HCT116 (cell line): ENCODE data around the gene BRD4. TPM values are rescaled to one million over a fixed set of nuclear protein-coding genes. Genes with fewer than 3 reads are reported as not detected.

Experiments
- ATAC-seq: fragments of 200-7000 bp; cut with Tn5 transposase; 2 replicates; pipeline ENCODE4 v1.9.1; 2020; ENCODE audit warnings: mild to moderate bottlenecking, moderate library complexity
- BruUV-seq: library from RNA; stranded (reverse); fragments of 400-500 nt; replicated peaks from 2 replicates; lab custom pipeline; 2021; lab: Mats Ljungman, UMichigan
- CTCF ChIA-PET: fragments of 300-600 bp; sonication (Branson Sonifier 250); formaldehyde crosslinking; loops from one replicate; lab custom pipeline; 2021; ENCODE audit warnings: antibody characterized with exemption; lab: Charles Lee
- POLR2A ChIA-PET: fragments of 300-600, 350-600 bp; sonication (Branson Sonifier 250); formaldehyde crosslinking; loops from one replicate; lab custom pipeline; 2021; ENCODE audit warnings: antibody characterized with exemption; lab: Charles Lee
- RAD21 ChIA-PET, 2 experiments: fragments of 300-600 bp; sonication (Branson Sonifier 250); formaldehyde crosslinking; loops; one replicate each; lab custom pipeline; 2023; ENCODE audit warnings: low total read pairs in 2 of 2; ENCODE audit not compliant: uncharacterized antibody in 2 of 2, unreplicated experiment in 2 of 2, low non-redundant PET in 1 of 2; lab: Charles Lee
- DNase-seq: peaks from one replicate; pipeline ENCODE4 v3.0.0-alpha.2; 2010; ENCODE audit warnings: low read depth, low spot score
- H2AFZ ChIP-seq: fragments of 200-600 bp; shearing (Covaris generic), sonication (generic); 2 replicates; pipeline ENCODE4 v1.6.1; 2017; ENCODE audit warnings: low read depth, mixed run types, mixed read lengths, antibody characterized with exemption, low read length; ENCODE audit not compliant: poor library complexity, severe bottlenecking
- H3K27ac ChIP-seq: 2 replicates; pipeline ENCODE4 v1.5.1; 2012; ENCODE audit warnings: low read depth, low read length
- H3K27me3 ChIP-seq: fragments of 200-600 bp; sonication (generic); 2 replicates; pipeline ENCODE4 v1.6.1; 2016; ENCODE audit warnings: mixed run types, low read length, mixed read lengths; ENCODE audit not compliant: insufficient read depth
- H3K36me3 ChIP-seq, 2 experiments: fragments of 200-500 bp in 1 of 2; fragments of 200-600 bp in 1 of 2; sonication (Bioruptor generic) in 1 of 2; sonication (generic) in 1 of 2; 2 replicates each; pipeline versions ENCODE4 v1.5.1 to v1.6.1; 2014 to 2016; ENCODE audit warnings: low read length in 2 of 2, inconsistent platforms in 1 of 2, mixed read lengths in 1 of 2, mixed run types in 1 of 2; ENCODE audit not compliant: insufficient read depth in 2 of 2, control insufficient read depth in 1 of 2
- H3K4me1 ChIP-seq, 2 experiments: fragments of 200-600 bp in 1 of 2; sonication (generic) in 1 of 2; 2 replicates each; pipeline versions ENCODE4 v1.5.1 to v1.6.1; 2012 to 2017; ENCODE audit warnings: low read length in 2 of 2, inconsistent platforms in 1 of 2, mild to moderate bottlenecking in 1 of 2, mixed read lengths in 1 of 2, mixed run types in 1 of 2, moderate library complexity in 1 of 2; ENCODE audit not compliant: insufficient read depth in 2 of 2, control insufficient read depth in 1 of 2
- H3K4me2 ChIP-seq: fragments of 200-600 bp; sonication (generic); 2 replicates; pipeline ENCODE4 v1.6.1; 2017; ENCODE audit warnings: mixed run types, low read length, mixed read lengths
- H3K4me3 ChIP-seq, 2 experiments: fragments of 200-600 bp in 1 of 2; sonication (generic) in 1 of 2; replicated peaks in 1 of 2; 2 replicates each; pipeline ENCODE4 v1.5.1; 2011 to 2016; ENCODE audit warnings: low read length in 2 of 2, control low read depth in 1 of 2, low read depth in 1 of 2, mild to moderate bottlenecking in 1 of 2, mixed read lengths in 1 of 2, mixed run types in 1 of 2
- H3K79me2 ChIP-seq: fragments of 200-600 bp; sonication (generic); 2 replicates; pipeline ENCODE4 v1.6.1; 2017; ENCODE audit warnings: mild to moderate bottlenecking, mixed run types, low read length, moderate library complexity, mixed read lengths; ENCODE audit not compliant: insufficient read depth
- H3K9ac ChIP-seq: fragments of 200-600 bp; sonication (generic); 2 replicates; pipeline ENCODE4 v1.6.1; 2016; ENCODE audit warnings: low read length, mixed read lengths
- H3K9me2 ChIP-seq: fragments of 200-600 bp; sonication (generic), shearing (Covaris generic); 2 replicates; pipeline ENCODE4 v1.6.1; 2017; ENCODE audit warnings: mixed run types, mild to moderate bottlenecking, moderate library complexity; ENCODE audit not compliant: insufficient read depth
- H3K9me3 ChIP-seq, 2 experiments: fragments of 200-500 bp in 1 of 2; fragments of 200-600 bp in 1 of 2; sonication (Bioruptor generic) in 1 of 2; sonication (generic) in 1 of 2; 2 replicates each; pipeline ENCODE4 v1.6.1; 2014 to 2017; ENCODE audit warnings: low read length in 2 of 2, mixed read lengths in 2 of 2, inconsistent platforms in 1 of 2, low read depth in 1 of 2, mild to moderate bottlenecking in 1 of 2, mixed run types in 1 of 2, moderate library complexity in 1 of 2; ENCODE audit not compliant: control insufficient read depth in 1 of 2, insufficient read depth in 1 of 2
- H4K20me1 ChIP-seq: fragments of 200-600 bp; sonication (generic), shearing (Covaris generic); 2 replicates; pipeline ENCODE4 v1.6.1; 2017; ENCODE audit warnings: mixed run types, mild to moderate bottlenecking, moderate library complexity; ENCODE audit not compliant: insufficient read depth
- CBX3 ChIP-seq: IDR thresholded peaks from 2 replicates; pipeline ENCODE4 v1.6.1; 2012; ENCODE audit warnings: low read depth
- CEBPB ChIP-seq: IDR thresholded peaks from 2 replicates; pipeline ENCODE4 v1.6.1; 2012; ENCODE audit warnings: low read depth
- EGR1 ChIP-seq: IDR thresholded peaks from 2 replicates; pipeline ENCODE4 v1.6.1; 2012; ENCODE audit warnings: low read depth
- ELF1 ChIP-seq: IDR thresholded peaks from 2 replicates; pipeline ENCODE4 v1.6.1; 2012; ENCODE audit warnings: low read depth, borderline replicate concordance
- EZH2 ChIP-seq: fragments of 200-600 bp; sonication (generic); IDR thresholded peaks from 2 replicates; pipeline ENCODE4 v1.6.1; 2017; ENCODE audit warnings: antibody characterized with exemption, mixed run types
- JUND ChIP-seq: IDR thresholded peaks from 2 replicates; pipeline ENCODE4 v1.6.1; 2012
- RAD21 ChIP-seq: IDR thresholded peaks from 2 replicates; pipeline ENCODE4 v1.6.1; 2012; ENCODE audit warnings: low read depth, mild to moderate bottlenecking
- REST ChIP-seq: IDR thresholded peaks from 2 replicates; pipeline ENCODE4 v1.6.1; 2012; ENCODE audit warnings: low read depth
- SIN3A ChIP-seq: IDR thresholded peaks from 2 replicates; pipeline ENCODE4 v1.6.1; 2012; ENCODE audit warnings: low read depth
- SP1 ChIP-seq: IDR thresholded peaks from 2 replicates; pipeline ENCODE4 v1.6.1; 2012; ENCODE audit warnings: low read depth
- TCF7L2 ChIP-seq: IDR thresholded peaks from 2 replicates; pipeline ENCODE4 v1.7.0; 2011; ENCODE audit warnings: borderline replicate concordance, inconsistent platforms; ENCODE audit not compliant: insufficient read depth, insufficient read length; ENCODE audit errors: extremely low read depth
- YY1 ChIP-seq: IDR thresholded peaks from 2 replicates; pipeline ENCODE4 v1.6.1; 2011; ENCODE audit warnings: low read length, low read depth, moderate library complexity, mild to moderate bottlenecking; ENCODE audit not compliant: insufficient replicate concordance; ENCODE audit errors: extremely low read depth
- ZFX ChIP-seq: fragments of 450-650 bp; IDR thresholded peaks from 2 replicates; pipeline ENCODE4 v1.6.1; 2017
- intact Hi-C: fragments of 100-400 bp; cut with micrococcal nuclease; formaldehyde crosslinking; loops from 2 replicates; pipeline ENCODE4 v1.10.0; 2022
- total RNA-seq: library from RNA; stranded (reverse); gene quantifications from one replicate; pipeline ENCODE4 v1.2.1, GENCODE V29; 2021; ENCODE audit not compliant: unreplicated experiment
- TF ChIP-seq, protein P1 (sequence below): IDR thresholded peaks from 2 replicates; pipeline ENCODE4 v1.6.1; 2011; ENCODE audit warnings: mild to moderate bottlenecking, low read length, moderate library complexity; ENCODE audit not compliant: insufficient replicate concordance; ENCODE audit errors: extremely low read depth

BRD4 gene
- total RNA-seq, 1 experiment from 2014 or later, result 52.9 TPM

DNA sequence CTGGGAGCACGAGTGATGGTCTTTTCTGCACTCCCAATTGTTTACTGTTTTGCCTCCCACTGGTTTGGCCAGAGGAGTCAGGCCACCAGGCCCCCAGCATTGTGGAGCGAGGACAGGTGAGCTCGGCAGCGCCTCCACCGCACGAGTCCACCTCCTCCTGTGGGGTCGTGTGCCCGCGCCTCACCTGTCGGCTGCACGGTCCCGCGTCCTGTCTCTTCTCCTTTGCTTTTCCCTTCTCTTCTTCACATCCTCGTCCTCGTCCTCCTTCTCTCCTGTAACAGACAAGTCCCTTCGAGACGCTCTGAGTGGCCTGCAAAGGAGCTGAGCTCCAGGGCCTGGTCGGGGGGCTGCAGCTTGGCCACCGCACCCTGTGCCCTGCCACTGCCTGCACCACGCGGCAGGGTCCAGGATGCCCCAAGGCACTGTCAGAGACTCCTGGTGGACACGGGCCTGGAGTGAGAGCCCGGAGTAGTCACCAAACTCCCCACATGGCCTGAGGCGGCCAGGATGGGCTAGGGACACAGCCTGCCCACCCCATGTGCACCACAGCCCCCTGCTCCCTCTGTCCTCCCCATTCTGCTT, 35.8 kb upstream of the BRD4 start (continued):
- TF ChIP-seq REST (no peak), EGR1 (no peak), RAD21 (no peak), ZFX (no peak)
- TF ChIP-seq, protein P1, sequence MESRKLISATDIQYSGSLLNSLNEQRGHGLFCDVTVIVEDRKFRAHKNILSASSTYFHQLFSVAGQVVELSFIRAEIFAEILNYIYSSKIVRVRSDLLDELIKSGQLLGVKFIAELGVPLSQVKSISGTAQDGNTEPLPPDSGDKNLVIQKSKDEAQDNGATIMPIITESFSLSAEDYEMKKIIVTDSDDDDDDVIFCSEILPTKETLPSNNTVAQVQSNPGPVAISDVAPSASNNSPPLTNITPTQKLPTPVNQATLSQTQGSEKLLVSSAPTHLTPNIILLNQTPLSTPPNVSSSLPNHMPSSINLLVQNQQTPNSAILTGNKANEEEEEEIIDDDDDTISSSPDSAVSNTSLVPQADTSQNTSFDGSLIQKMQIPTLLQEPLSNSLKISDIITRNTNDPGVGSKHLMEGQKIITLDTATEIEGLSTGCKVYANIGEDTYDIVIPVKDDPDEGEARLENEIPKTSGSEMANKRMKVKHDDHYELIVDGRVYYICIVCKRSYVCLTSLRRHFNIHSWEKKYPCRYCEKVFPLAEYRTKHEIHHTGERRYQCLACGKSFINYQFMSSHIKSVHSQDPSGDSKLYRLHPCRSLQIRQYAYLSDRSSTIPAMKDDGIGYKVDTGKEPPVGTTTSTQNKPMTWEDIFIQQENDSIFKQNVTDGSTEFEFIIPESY, result no peak
- TF ChIP-seq, all 23 proteins: peak for 0

DNA sequence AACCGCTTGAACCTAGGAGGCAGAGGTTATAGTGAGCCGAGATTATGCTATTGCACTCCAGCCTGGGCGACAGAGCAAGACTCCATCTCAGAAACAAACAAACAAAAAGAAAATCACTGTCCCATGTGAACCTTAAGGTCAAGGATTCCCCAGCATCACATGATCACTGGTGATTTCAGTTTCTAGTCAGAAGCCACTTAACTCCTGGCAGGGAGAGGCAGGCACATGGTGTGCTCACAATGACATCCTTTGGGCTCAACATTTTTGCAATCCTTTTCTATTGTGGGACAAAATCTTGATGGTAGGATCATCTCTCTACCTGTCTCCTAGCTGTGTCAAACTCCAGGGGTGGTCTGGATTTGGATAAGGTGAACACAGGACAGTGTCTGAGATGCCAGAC, 35.1 kb upstream of the BRD4 start:
- CTCF ChIA-PET, result no interaction called here
- RAD21 ChIA-PET, result no interaction called here
- no peak overlapping the region for H3K27ac ChIP-seq
- no peaks in the 10 kb centered on the region for H3K9me2 ChIP-seq
- no peaks in the 10 kb centered on the region for H3K4me1 ChIP-seq
- H3K4me3 ChIP-seq, result no peak overlapping the region
- no peak for TF ChIP-seq RAD21
- no peak for TF ChIP-seq EGR1
- no peak for TF ChIP-seq ZFX
- TF ChIP-seq CBX3, result no peak
- TF ChIP-seq SIN3A, result no peak
- TF ChIP-seq TCF7L2, result no peak
- no peak for TF ChIP-seq YY1
- TF ChIP-seq SP1, result no peak
- no peak for TF ChIP-seq CEBPB
- TF ChIP-seq EZH2, result no peak
- TF ChIP-seq REST, result no peak
- TF ChIP-seq ELF1, result no peak
- no peak for TF ChIP-seq JUND
- H3K4me2 ChIP-seq, result no peak overlapping the region
- no peaks in the 10 kb centered on the region for H3K27me3 ChIP-seq
- peaks cover 10% of the 10 kb centered on the region for H3K79me2 ChIP-seq
- peaks cover 26 to 60% of the 10 kb centered on the region in 2 experiments for H3K36me3 ChIP-seq
- no TSS peak for BruUV-seq
- intact Hi-C loops, result no loop called here
- H3K9ac ChIP-seq, result no peak overlapping the region
- H4K20me1 ChIP-seq, result no peaks in the 10 kb centered on the region
- POLR2A ChIA-PET, result no interaction called here
- H3K9me3 ChIP-seq, result no peaks in the 10 kb centered on the region
- H2AFZ ChIP-seq, result no peak overlapping the region
- DNase-seq (no peak), ATAC-seq (no peak)
